Activated naive CD8-positive, alpha-beta T cell (primary cell): ENCODE data around the gene MCF2L2.
"Not testable (repeated sequence)": the region's sequence is repeated elsewhere in the genome, so short reads cannot be mapped to it uniquely, and the experiment has no call there.

ENCODE experiments used
- H3K27ac Mint-ChIP-seq: one replicate; pipeline ENCODE4 v1.8.0; 2021; ENCODE audit warnings: mixed read lengths
- H3K27me3 Mint-ChIP-seq: one replicate; pipeline ENCODE4 v1.8.0; 2021; ENCODE audit warnings: mixed read lengths
- H3K36me3 Mint-ChIP-seq: one replicate; pipeline ENCODE4 v1.8.0; 2021; ENCODE audit warnings: mixed read lengths
- H3K4me1 Mint-ChIP-seq: one replicate; pipeline ENCODE4 v1.8.0; 2021; ENCODE audit warnings: low read depth, mixed read lengths
- H3K4me3 Mint-ChIP-seq: one replicate; pipeline ENCODE4 v1.8.0; 2021; ENCODE audit warnings: mild to moderate bottlenecking, mixed read lengths
- H3K9me3 Mint-ChIP-seq: one replicate; pipeline ENCODE4 v1.8.0; 2021; ENCODE audit warnings: low read depth, mixed read lengths

Gene MCF2L2

DNA sequence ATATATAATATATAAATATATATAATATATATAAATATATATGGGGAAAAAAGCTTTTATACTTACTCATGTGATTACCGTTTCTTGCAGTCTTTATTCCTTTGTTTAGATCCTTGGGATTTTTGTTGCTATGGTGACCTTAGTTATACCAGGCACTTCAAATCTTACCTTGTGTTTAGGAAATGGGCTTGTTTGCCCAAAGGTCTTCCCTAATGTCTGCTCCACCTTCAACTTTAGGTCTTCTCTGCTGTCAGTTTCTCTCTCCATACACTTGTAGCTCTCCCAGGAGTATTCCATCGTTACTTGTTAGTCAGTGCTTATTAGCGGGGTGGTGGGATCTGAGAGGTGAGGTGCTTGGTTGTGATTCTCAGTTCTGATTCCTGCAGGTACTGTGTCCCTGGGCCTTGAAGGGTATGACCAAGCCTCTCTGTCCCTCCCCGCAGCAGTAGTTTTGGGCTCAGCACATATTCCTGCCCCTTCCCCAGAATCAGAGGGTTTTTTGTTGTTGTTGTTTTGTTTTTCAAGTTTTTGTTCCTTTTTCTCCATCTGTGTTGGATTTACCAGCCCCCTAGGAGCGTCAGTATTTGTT is 256.3 kb downstream of the MCF2L2 start:
- Mint-ChIP-seq H3K4me3 (no peak overlapping the region), H3K4me1 (no peaks in the 10 kb centered on the region), H3K9me3 (no peaks in the 10 kb centered on the region), H3K36me3 (no peaks in the 10 kb centered on the region), H3K27me3 (peaks cover 14% of the 10 kb centered on the region), H3K27ac (no peak overlapping the region)

- not testable (repeated sequence) for H3K9me3 Mint-ChIP-seq, H3K36me3 Mint-ChIP-seq, H3K4me3 Mint-ChIP-seq, H3K27me3 Mint-ChIP-seq, H3K4me1 Mint-ChIP-seq, H3K27ac Mint-ChIP-seq
These were observed 260.4 kb downstream of the MCF2L2 start for GRCh38 chr3:183167975-183168374.

GRCh38 chr3:183163563-183163962 is 264.9 kb downstream of the MCF2L2 start:
- no peak overlapping the region for H3K27ac Mint-ChIP-seq
- peak overlapping the region; percentile 81 for H3K4me3 Mint-ChIP-seq
- no peaks in the 10 kb centered on the region for H3K9me3 Mint-ChIP-seq
- H3K4me1 Mint-ChIP-seq, result peaks cover 25% of the 10 kb centered on the region
- no peaks in the 10 kb centered on the region for H3K27me3 Mint-ChIP-seq
- peaks cover 2% of the 10 kb centered on the region for H3K36me3 Mint-ChIP-seq

GRCh38 chr3:183161552-183162336 is 266.7 kb downstream of the MCF2L2 start:
- H3K36me3 Mint-ChIP-seq, result peaks cover 7% of the 10 kb centered on the region
- H3K27me3 Mint-ChIP-seq, result no peaks in the 10 kb centered on the region
- peaks cover 35% of the 10 kb centered on the region for H3K4me1 Mint-ChIP-seq
- peak overlapping the region; percentile 87 for H3K4me3 Mint-ChIP-seq
- H3K27ac Mint-ChIP-seq, result peak overlapping the region; percentile 86
- no peaks in the 10 kb centered on the region for H3K9me3 Mint-ChIP-seq

- Mint-ChIP-seq H3K4me1 (peaks cover 36% of the 10 kb centered on the region), H3K36me3 (peaks cover 9% of the 10 kb centered on the region), H3K27me3 (no peaks in the 10 kb centered on the region), H3K4me3 (peak overlapping the region; percentile 65), H3K27ac (no peak overlapping the region), H3K9me3 (no peaks in the 10 kb centered on the region)
These were observed 267.8 kb downstream of the MCF2L2 start for GRCh38 chr3:183160616-183161015.

DNA sequence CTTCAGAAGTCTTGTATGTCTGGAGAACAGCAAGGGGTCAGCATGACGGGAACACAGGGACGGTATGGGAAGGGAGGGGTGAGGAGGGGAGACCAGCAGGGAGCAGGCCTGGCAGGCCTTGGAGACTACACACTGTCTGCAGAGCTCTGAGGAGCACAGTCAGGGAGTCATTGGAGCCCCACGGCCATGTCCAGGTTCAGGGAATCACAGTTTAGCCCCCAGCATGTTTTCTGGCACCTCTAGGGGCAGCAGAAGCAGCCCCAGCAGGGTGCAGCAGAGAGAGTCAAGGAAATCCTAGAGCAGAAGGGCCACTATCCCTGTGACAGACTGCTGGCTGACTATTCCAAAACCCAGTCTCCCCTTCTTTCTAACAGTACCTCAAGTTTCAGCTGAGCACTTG is 269.1 kb downstream of the MCF2L2 start:
- no peaks in the 10 kb centered on the region for H3K27me3 Mint-ChIP-seq
- H3K9me3 Mint-ChIP-seq, result no peaks in the 10 kb centered on the region
- H3K36me3 Mint-ChIP-seq, result peaks cover 9% of the 10 kb centered on the region
- peak overlapping the region; percentile 83 for H3K27ac Mint-ChIP-seq
- H3K4me3 Mint-ChIP-seq, result no peak overlapping the region
- H3K4me1 Mint-ChIP-seq, result peaks cover 36% of the 10 kb centered on the region

GRCh38 chr3:183158551-183159006 is 269.8 kb downstream of the MCF2L2 start:
- H3K4me3 Mint-ChIP-seq, result peak overlapping the region; percentile 53
- H3K27ac Mint-ChIP-seq, result peak overlapping the region; percentile 83
- no peaks in the 10 kb centered on the region for H3K9me3 Mint-ChIP-seq
- peaks cover 36% of the 10 kb centered on the region for H3K4me1 Mint-ChIP-seq
- H3K36me3 Mint-ChIP-seq, result peaks cover 12% of the 10 kb centered on the region
- H3K27me3 Mint-ChIP-seq, result no peaks in the 10 kb centered on the region

GRCh38 chr3:183158113-183158512 is 270.3 kb downstream of the MCF2L2 start:
- no peak overlapping the region for H3K27ac Mint-ChIP-seq
- no peaks in the 10 kb centered on the region for H3K9me3 Mint-ChIP-seq
- peak overlapping the region; percentile 66 for H3K4me3 Mint-ChIP-seq
- no peaks in the 10 kb centered on the region for H3K27me3 Mint-ChIP-seq
- peaks cover 12% of the 10 kb centered on the region for H3K36me3 Mint-ChIP-seq
- H3K4me1 Mint-ChIP-seq, result peaks cover 36% of the 10 kb centered on the region

DNA sequence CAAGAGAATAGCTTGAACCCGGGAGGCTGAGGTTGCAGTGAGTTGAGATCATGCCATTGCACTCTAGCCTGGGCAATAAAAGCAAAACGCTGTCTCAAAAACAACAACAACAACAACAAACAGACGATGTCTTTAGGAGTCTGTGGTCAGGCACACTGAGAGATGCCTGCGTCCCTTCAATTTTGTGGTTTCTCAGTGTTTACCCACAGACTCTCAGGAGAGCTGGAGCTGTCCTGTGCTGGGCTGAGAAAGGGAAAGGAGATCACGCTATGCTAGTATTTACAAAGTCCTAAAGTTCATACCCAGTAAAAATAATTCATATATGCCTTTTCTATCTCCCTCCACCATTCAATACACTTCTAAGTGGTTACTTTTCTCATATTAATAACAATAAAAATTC is 272.2 kb downstream of the MCF2L2 start:
- Mint-ChIP-seq H3K4me3 (no peak overlapping the region), H3K9me3 (no peaks in the 10 kb centered on the region), H3K36me3 (peaks cover 10% of the 10 kb centered on the region), H3K4me1 (peaks cover 26% of the 10 kb centered on the region), H3K27ac (no peak overlapping the region), H3K27me3 (no peaks in the 10 kb centered on the region)

DNA sequence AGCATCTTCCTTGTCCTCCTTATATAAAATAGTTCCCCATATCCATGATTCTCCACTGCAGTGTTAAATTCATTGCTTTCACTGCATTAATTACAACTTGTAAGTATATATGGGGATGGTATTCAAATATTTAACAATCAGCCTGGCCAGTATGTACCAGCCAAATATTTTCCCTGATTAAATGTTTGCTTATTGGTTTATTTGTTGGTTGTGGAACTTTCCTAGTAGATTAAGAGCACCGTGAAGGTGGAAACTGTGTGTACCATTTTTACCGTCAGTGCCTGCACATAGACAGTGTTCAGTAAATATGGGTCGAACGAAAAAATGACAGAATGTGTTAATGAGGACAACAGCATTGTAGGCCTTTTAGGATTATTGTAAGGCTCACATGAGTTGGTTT is 272.9 kb downstream of the MCF2L2 start:
- H3K27me3 Mint-ChIP-seq, result no peaks in the 10 kb centered on the region

DNA sequence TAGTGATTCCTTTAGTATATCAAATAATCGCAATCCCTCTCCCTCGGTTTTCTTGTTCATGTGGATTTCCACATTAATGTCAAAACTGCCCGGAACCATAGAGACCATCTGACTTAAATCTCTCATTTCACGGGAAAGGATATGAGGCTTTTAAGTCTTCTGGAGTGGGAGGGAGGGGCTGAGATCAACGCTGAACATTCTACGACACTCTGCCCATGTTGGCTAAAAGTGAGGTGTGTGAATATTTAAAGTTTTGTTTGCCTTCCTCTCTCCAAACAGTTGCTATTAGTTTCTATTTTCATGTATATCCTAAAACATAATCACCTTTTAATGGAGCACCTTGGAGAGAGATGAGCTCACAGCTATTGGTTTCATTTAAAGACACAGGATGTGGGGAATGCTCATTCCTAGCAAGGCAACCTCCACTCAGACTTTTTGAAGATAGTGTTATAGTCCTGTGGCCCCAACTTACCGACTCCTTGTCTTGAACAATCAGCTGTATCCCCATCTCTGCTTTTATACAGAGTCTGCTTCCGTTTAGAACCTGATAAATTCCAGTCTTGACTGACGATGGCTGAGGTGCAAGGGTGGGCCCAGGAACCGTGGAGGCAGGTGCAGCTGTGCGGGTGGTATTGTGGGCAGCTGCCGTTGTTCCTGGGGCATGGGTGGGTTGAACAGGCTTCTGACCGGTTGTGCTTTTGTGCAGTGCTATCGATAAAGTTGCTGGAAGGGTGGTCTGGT is 275.0 kb downstream of the MCF2L2 start:
- Mint-ChIP-seq H3K9me3 (no peaks in the 10 kb centered on the region), H3K4me3 (no peak overlapping the region), H3K27me3 (no peaks in the 10 kb centered on the region), H3K36me3 (peaks cover 13% of the 10 kb centered on the region), H3K27ac (no peak overlapping the region), H3K4me1 (peaks cover 10% of the 10 kb centered on the region)

More for the DNA sequence above, 272.9 kb downstream of the MCF2L2 start:
- Mint-ChIP-seq H3K27ac (no peak overlapping the region), H3K36me3 (peaks cover 10% of the 10 kb centered on the region), H3K9me3 (no peaks in the 10 kb centered on the region), H3K4me3 (no peak overlapping the region), H3K4me1 (peaks cover 22% of the 10 kb centered on the region)

GRCh38 chr3:183151821-183152351 is 276.5 kb downstream of the MCF2L2 start:
- H3K36me3 Mint-ChIP-seq, result peaks cover 13% of the 10 kb centered on the region

GRCh38 chr3:183151086-183151485 is 277.3 kb downstream of the MCF2L2 start:
- Mint-ChIP-seq H3K36me3 (peaks cover 10% of the 10 kb centered on the region), H3K27ac (no peak overlapping the region), H3K4me3 (no peak overlapping the region), H3K9me3 (no peaks in the 10 kb centered on the region), H3K4me1 (no peaks in the 10 kb centered on the region), H3K27me3 (no peaks in the 10 kb centered on the region)

More at GRCh38 chr3:183151821-183152351, 276.5 kb downstream of the MCF2L2 start:
- H3K4me1 Mint-ChIP-seq, result peaks cover 1% of the 10 kb centered on the region
- H3K9me3 Mint-ChIP-seq, result no peaks in the 10 kb centered on the region
- H3K27me3 Mint-ChIP-seq, result no peaks in the 10 kb centered on the region
- H3K4me3 Mint-ChIP-seq, result no peak overlapping the region
- H3K27ac Mint-ChIP-seq, result no peak overlapping the region

- H3K4me3 Mint-ChIP-seq, result no peak overlapping the region
- no peaks in the 10 kb centered on the region for H3K4me1 Mint-ChIP-seq
- H3K27ac Mint-ChIP-seq, result no peak overlapping the region
- no peaks in the 10 kb centered on the region for H3K9me3 Mint-ChIP-seq
- H3K27me3 Mint-ChIP-seq, result no peaks in the 10 kb centered on the region
- H3K36me3 Mint-ChIP-seq, result peaks cover 10% of the 10 kb centered on the region
These were observed 278.3 kb downstream of the MCF2L2 start for GRCh38 chr3:183149915-183150750.
